Measurements from ENCODE around the gene COMMD1. TPM values are rescaled to one million over a fixed set of nuclear protein-coding genes. Genes with fewer than 3 reads are reported as not detected.

Gene COMMD1
- total and polyA plus RNA-seq, 2 experiments from 2014 or later = 30.5 to 71.1 TPM

DNA sequence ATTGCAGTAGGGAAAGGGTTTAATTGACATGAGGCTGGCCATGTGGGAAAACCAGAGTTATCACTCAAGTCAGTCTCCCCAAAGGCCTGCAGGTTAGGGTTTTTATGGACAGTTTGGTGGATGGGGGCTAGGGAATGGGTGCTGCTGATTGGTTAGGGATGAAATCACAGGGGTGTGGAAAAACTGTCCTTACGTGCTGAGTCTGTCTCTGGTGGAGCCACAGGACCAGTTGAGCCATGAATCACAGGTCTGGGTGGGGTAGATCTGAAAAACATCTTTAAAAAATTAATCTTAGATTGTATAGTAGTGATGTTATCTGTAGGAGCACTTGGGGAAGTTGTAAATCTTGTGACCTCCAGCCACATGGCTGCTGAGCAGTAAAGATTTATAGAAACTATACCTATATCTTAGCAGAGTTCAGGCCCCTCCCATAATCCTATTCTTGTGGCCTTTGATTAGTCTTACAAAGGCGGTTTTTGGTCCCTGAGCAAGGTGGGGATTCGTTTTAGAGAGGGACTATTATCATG is 139.6 kb downstream of the COMMD1 start:
- no peak for DNase-seq (ENCODE audit: low spot score)
- Histone ChIP-seq H3K4me3 (no peak overlapping the region), H4K20me1 (ENCODE audit: insufficient read depth, poor library complexity, severe bottlenecking) (no peaks in the 10 kb centered on the region), H3K79me2 (peaks cover 2% of the 10 kb centered on the region), H3K9me2 (replicated peaks; ENCODE audit: insufficient read depth) (no peaks in the 10 kb centered on the region), H3K27ac (no peak overlapping the region), H2AFZ (no peak overlapping the region), H3K4me1 (ENCODE audit: insufficient read depth) (peaks cover 9% of the 10 kb centered on the region), H3K27me3 (no peaks in the 10 kb centered on the region), H3K36me3 (replicated peaks; ENCODE audit: insufficient read depth, low read depth) (no peaks in the 10 kb centered on the region), H3K4me2 (no peak overlapping the region), H3K9me3 (ENCODE audit: low read depth) (no peaks in the 10 kb centered on the region)
- WGBS (ENCODE audit: low lambda C conversion rate, missing lambda C conversion rate) = 88% methylated on average over 3 of the region's 3 CpGs
- TF ChIP-seq EZH2 (IDR thresholded peaks at IDR 0.05; ENCODE audit: borderline replicate concordance) (no peak), EZH2phosphoT487 (IDR thresholded peaks at IDR 0.05; ENCODE audit: low read depth, severe bottlenecking, unreplicated experiment) (no peak), CTCF (IDR thresholded peaks at IDR 0.05; ENCODE audit: poor library complexity) (no peak)

DNA sequence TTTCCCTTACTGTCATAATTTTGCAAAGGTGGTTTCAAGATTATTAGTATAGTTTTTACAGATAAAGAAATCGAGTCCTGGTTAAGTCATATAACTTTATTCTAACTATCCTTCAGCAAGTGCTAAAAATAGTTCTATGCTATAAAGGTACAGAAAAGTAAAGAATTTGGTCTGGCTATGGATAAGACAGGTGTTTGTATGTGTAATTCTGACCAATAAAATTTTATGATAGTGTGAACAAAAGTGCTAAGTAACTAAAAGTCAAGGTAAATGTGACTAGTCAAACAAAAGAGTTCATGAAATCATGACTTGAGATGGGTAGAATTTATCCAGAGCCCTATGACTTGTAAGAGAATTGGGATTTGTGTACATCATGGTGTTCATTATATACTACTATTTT is 140.7 kb downstream of the COMMD1 start:
- peak overlapping the region; percentile 74 for H3K27ac ChIP-seq
- no peak for TF ChIP-seq EZH2 (IDR thresholded peaks at IDR 0.05; ENCODE audit: borderline replicate concordance)
- no peak for TF ChIP-seq CTCF (IDR thresholded peaks at IDR 0.05; ENCODE audit: poor library complexity)
- no peak for TF ChIP-seq EZH2phosphoT487 (IDR thresholded peaks at IDR 0.05; ENCODE audit: low read depth, severe bottlenecking, unreplicated experiment)
- no peak overlapping the region for H3K4me3 ChIP-seq

GRCh38 chr2:62050456-62051045 is 145.1 kb downstream of the COMMD1 start:
- H2AFZ ChIP-seq = no peak overlapping the region
- TF ChIP-seq CTCF (IDR thresholded peaks at IDR 0.05; ENCODE audit: poor library complexity) (no peak), EZH2 (IDR thresholded peaks at IDR 0.05; ENCODE audit: borderline replicate concordance) (no peak)
- H3K27ac ChIP-seq = no peak overlapping the region
- DNase-seq (ENCODE audit: low spot score) = no peak
- H3K79me2 ChIP-seq = no peaks in the 10 kb centered on the region
- no peaks in the 10 kb centered on the region for H3K9me2 ChIP-seq (replicated peaks; ENCODE audit: insufficient read depth)
- H3K4me2 ChIP-seq = no peak overlapping the region
- H4K20me1 ChIP-seq (ENCODE audit: insufficient read depth, poor library complexity, severe bottlenecking) = no peaks in the 10 kb centered on the region
- H3K36me3 ChIP-seq (replicated peaks; ENCODE audit: insufficient read depth, low read depth) = no peaks in the 10 kb centered on the region
- no peaks in the 10 kb centered on the region for H3K9me3 ChIP-seq (ENCODE audit: low read depth)
- WGBS (ENCODE audit: low lambda C conversion rate, missing lambda C conversion rate) = 73% methylated on average over 2 of the region's 2 CpGs
- H3K4me1 ChIP-seq (ENCODE audit: insufficient read depth) = peaks cover 9% of the 10 kb centered on the region
- no peaks in the 10 kb centered on the region for H3K27me3 ChIP-seq
- no peak overlapping the region for H3K4me3 ChIP-seq

More for the DNA sequence above, 140.7 kb downstream of the COMMD1 start:
- Histone ChIP-seq H3K36me3 (replicated peaks; ENCODE audit: insufficient read depth, low read depth) (no peaks in the 10 kb centered on the region), H3K4me2 (peak overlapping the region; percentile 42), H3K9me3 (ENCODE audit: low read depth) (no peaks in the 10 kb centered on the region), H4K20me1 (ENCODE audit: insufficient read depth, poor library complexity, severe bottlenecking) (no peaks in the 10 kb centered on the region), H3K27me3 (no peaks in the 10 kb centered on the region), H2AFZ (no peak overlapping the region), H3K79me2 (no peaks in the 10 kb centered on the region), H3K4me1 (ENCODE audit: insufficient read depth) (peaks cover 9% of the 10 kb centered on the region), H3K9me2 (replicated peaks; ENCODE audit: insufficient read depth) (no peaks in the 10 kb centered on the region)
- 78% methylated on average over 1 of the region's 1 CpG for WGBS (ENCODE audit: low lambda C conversion rate, missing lambda C conversion rate)
- no peak for DNase-seq (ENCODE audit: low spot score)

Measured in hepatocyte (in vitro differentiated cells).